ENCODE data around the gene FOXQ1. TPM values are rescaled to one million over a fixed set of nuclear protein-coding genes. Genes with fewer than 3 reads are reported as not detected.

Gene FOXQ1
- total and polyA plus RNA-seq, 2 of the 13 experiments (the other 11 are each of a cell fraction or from before 2014, with no cell fraction given): 35.2 to 39.8 TPM

- TF ChIP-seq, protein P1, sequence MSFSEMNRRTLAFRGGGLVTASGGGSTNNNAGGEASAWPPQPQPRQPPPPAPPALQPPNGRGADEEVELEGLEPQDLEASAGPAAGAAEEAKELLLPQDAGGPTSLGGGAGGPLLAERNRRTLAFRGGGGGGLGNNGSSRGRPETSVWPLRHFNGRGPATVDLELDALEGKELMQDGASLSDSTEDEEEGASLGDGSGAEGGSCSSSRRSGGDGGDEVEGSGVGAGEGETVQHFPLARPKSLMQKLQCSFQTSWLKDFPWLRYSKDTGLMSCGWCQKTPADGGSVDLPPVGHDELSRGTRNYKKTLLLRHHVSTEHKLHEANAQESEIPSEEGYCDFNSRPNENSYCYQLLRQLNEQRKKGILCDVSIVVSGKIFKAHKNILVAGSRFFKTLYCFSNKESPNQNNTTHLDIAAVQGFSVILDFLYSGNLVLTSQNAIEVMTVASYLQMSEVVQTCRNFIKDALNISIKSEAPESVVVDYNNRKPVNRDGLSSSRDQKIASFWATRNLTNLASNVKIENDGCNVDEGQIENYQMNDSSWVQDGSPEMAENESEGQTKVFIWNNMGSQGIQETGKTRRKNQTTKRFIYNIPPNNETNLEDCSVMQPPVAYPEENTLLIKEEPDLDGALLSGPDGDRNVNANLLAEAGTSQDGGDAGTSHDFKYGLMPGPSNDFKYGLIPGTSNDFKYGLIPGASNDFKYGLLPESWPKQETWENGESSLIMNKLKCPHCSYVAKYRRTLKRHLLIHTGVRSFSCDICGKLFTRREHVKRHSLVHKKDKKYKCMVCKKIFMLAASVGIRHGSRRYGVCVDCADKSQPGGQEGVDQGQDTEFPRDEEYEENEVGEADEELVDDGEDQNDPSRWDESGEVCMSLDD (CRISPR knock-in tag; IDR thresholded peaks at IDR 0.05; ENCODE audit: borderline replicate concordance): peak; percentile 85; the same call in 1 of the 2 replicates
- TF ChIP-seq GABPB1 (CRISPR knock-in tag; IDR thresholded peaks at IDR 0.05): peak; percentile 37
- 0 out of 2 replicates have a peak, but pooled peaks have one; percentile 43 for TF ChIP-seq ATF7-NPFF (CRISPR knock-in tag; IDR thresholded peaks at IDR 0.05; ENCODE audit: low read depth)
- TF ChIP-seq FOSL2 (CRISPR knock-in tag; IDR thresholded peaks at IDR 0.05): peak; percentile 100
- TF ChIP-seq ZNF839 (CRISPR knock-in tag; IDR thresholded peaks at IDR 0.05; ENCODE audit: borderline replicate concordance): no peak
- TF ChIP-seq MZF1 (CRISPR knock-in tag; IDR thresholded peaks at IDR 0.05; ENCODE audit: borderline replicate concordance): no peak
- TF ChIP-seq MIXL1 (CRISPR knock-in tag; IDR thresholded peaks at IDR 0.05): 0 out of 2 replicates have a peak, but pooled peaks have one; percentile 34
- no peak for TF ChIP-seq KLF11 (CRISPR knock-in tag; IDR thresholded peaks at IDR 0.05)
- peak; percentile 76; the same call in 1 of the 2 replicates for TF ChIP-seq CBX5 (CRISPR knock-in tag; IDR thresholded peaks at IDR 0.05; ENCODE audit: borderline replicate concordance)
- no peak for TF ChIP-seq YEATS4 (CRISPR knock-in tag; IDR thresholded peaks at IDR 0.05; ENCODE audit: borderline replicate concordance)
- TF ChIP-seq PTBP1 (IDR thresholded peaks at IDR 0.05; ENCODE audit: low read depth, low read length, poor library complexity, severe bottlenecking): no peak
- no peak for TF ChIP-seq CAMTA2 (CRISPR knock-in tag; IDR thresholded peaks at IDR 0.05; ENCODE audit: borderline replicate concordance)
- TF ChIP-seq YY1 (IDR thresholded peaks at IDR 0.05; ENCODE audit: insufficient read depth, insufficient replicate concordance, low read depth, low read length): no peak
- TF ChIP-seq ELF4 (CRISPR knock-in tag; IDR thresholded peaks at IDR 0.05; ENCODE audit: borderline replicate concordance): no peak
- TF ChIP-seq GATAD2A (CRISPR knock-in tag; IDR thresholded peaks at IDR 0.05): peak; percentile 88
- 0 out of 2 replicates have a peak, but pooled peaks have one; percentile 26 for TF ChIP-seq ZNF607 (CRISPR knock-in tag; IDR thresholded peaks at IDR 0.05; ENCODE audit: borderline replicate concordance)
- TF ChIP-seq ZNF484 (CRISPR knock-in tag; IDR thresholded peaks at IDR 0.05; ENCODE audit: borderline replicate concordance, low read depth): no peak
- TF ChIP-seq NBN (conservative IDR thresholded peaks at IDR 0.05): no peak
- no peak for TF ChIP-seq ZNF639 (CRISPR knock-in tag; conservative IDR thresholded peaks at IDR 0.05)
Measured at GRCh38 chr6:1325461-1326309, 13.8 kb downstream of the FOXQ1 start (continued).
